ENCODE measurements around the gene TXNIP. TPM values are rescaled to one million over a fixed set of nuclear protein-coding genes. Genes with fewer than 3 reads are reported as not detected.

The TXNIP gene
- total RNA-seq, 1 experiment from 2014 or later, result 576 TPM

DNA sequence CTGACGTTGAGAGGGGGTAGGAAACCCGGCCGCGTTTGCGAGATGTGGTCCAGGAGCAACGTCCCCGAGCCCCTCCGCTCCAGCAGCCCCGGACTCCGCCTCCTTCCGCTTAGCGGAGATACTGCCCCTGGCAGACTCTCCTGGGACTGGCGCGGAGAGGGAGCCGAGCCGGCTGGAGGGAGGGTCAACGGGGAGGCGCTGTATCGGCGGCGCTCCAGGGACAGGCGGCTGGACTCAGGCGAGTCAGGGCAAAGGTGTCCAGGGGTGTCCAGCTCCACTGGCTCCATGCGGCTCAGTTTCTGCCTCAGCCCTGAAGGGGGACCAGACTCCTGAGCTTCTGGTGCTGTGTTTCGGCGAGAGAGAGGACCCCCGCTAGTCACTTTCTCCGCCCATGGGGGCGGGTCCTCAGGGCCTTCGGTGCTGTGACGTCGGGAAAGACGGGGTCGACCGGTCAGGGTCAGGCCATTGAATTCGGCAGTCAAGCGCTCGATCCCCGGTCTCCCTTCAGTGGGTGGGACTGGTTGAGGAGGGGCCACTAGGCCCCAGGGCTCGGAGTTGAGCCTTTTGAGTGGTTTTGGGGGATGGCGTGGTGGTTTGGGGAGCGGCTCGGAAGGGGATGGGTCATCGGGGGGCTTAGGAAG is 35.8 kb downstream of the TXNIP start:
- no peak for DNase-seq (ENCODE audit: unreplicated experiment)
- POLR2A ChIA-PET, result interaction anchor here (0.6 to 0.7 kb wide), 2 partner anchors 29 to 103 kb away, joined by 3 read pairs; no protein-coding TSS in a partner anchor
- intact Hi-C loops (cut with micrococcal nuclease), result loop anchor here (5.0 kb wide), 1 partner anchor 53 kb away; no protein-coding TSS in a partner anchor
- Mint-ChIP-seq H3K9me3 (ENCODE audit: unreplicated experiment) (no peaks in the 10 kb centered on the region), H3K4me3 (ENCODE audit: unreplicated experiment) (peak overlapping the region; percentile 52), H3K36me3 (ENCODE audit: insufficient read depth, unreplicated experiment) (peaks cover 5% of the 10 kb centered on the region), H3K27me3 (ENCODE audit: insufficient read depth, unreplicated experiment) (no peaks in the 10 kb centered on the region), H3K27ac (ENCODE audit: low read depth, unreplicated experiment) (no peak overlapping the region), H3K4me1 (ENCODE audit: insufficient read depth, unreplicated experiment) (peaks cover 72% of the 10 kb centered on the region)
- TF ChIP-seq, protein P1, sequence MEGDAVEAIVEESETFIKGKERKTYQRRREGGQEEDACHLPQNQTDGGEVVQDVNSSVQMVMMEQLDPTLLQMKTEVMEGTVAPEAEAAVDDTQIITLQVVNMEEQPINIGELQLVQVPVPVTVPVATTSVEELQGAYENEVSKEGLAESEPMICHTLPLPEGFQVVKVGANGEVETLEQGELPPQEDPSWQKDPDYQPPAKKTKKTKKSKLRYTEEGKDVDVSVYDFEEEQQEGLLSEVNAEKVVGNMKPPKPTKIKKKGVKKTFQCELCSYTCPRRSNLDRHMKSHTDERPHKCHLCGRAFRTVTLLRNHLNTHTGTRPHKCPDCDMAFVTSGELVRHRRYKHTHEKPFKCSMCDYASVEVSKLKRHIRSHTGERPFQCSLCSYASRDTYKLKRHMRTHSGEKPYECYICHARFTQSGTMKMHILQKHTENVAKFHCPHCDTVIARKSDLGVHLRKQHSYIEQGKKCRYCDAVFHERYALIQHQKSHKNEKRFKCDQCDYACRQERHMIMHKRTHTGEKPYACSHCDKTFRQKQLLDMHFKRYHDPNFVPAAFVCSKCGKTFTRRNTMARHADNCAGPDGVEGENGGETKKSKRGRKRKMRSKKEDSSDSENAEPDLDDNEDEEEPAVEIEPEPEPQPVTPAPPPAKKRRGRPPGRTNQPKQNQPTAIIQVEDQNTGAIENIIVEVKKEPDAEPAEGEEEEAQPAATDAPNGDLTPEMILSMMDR (IDR thresholded peaks at IDR 0.05; ENCODE audit: unreplicated experiment), result no peak
- no TSS peak for BruUV-seq (replicated peaks)
- CTCF ChIA-PET, result interaction anchor here (0.6 to 1.1 kb wide), 2 partner anchors 68 to 115 kb away, joined by 3 read pairs; no protein-coding TSS in a partner anchor

DNA sequence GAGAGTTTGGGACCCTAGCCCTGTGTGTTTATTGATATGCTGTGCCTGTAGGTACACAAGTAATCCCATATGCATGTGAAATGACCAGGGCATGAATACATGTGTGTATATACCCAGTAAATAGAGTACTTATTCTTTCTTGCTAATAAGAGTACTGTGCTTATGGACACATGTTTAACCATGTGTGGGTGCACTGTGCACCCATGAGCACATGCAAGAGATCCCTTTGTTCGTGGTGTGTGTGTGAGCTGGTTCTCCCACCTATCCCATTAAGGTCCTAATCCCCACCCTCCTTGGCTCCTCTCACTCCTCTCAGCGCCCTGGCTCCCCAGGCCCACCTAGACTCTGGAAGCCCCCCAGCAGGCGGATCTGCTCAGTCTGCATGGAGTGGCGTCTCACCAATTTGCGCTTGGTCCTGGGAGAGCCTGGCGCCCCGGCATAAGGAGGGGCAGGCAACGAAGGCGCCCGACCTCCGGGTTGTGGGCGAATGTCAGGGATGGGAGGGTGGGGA is 36.4 kb downstream of the TXNIP start:
- ChIA-PET POLR2A (interaction anchor here (0.7 kb wide), 2 partner anchors 28 to 182 kb away, joined by 3 read pairs; no protein-coding TSS in a partner anchor), CTCF (interaction anchor here (0.6 to 3.8 kb wide), 4 partner anchors 18 to 114 kb away, joined by 3 to 32 read pairs (median 15); no protein-coding TSS in a partner anchor)
- Mint-ChIP-seq H3K27ac (ENCODE audit: low read depth, unreplicated experiment) (peak overlapping the region; percentile 5), H3K36me3 (ENCODE audit: insufficient read depth, unreplicated experiment) (peaks cover 5% of the 10 kb centered on the region), H3K9me3 (ENCODE audit: unreplicated experiment) (no peaks in the 10 kb centered on the region), H3K4me3 (ENCODE audit: unreplicated experiment) (no peak overlapping the region), H3K4me1 (ENCODE audit: insufficient read depth, unreplicated experiment) (peaks cover 74% of the 10 kb centered on the region), H3K27me3 (ENCODE audit: insufficient read depth, unreplicated experiment) (no peaks in the 10 kb centered on the region)
- BruUV-seq (replicated peaks), result no TSS peak
- DNase-seq (ENCODE audit: unreplicated experiment), result no peak
- intact Hi-C loops (cut with micrococcal nuclease), result loop anchor here (5.0 kb wide), 1 partner anchor 53 kb away; no protein-coding TSS in a partner anchor
- TF ChIP-seq, protein P1 (IDR thresholded peaks at IDR 0.05; ENCODE audit: unreplicated experiment), result no peak

DNA sequence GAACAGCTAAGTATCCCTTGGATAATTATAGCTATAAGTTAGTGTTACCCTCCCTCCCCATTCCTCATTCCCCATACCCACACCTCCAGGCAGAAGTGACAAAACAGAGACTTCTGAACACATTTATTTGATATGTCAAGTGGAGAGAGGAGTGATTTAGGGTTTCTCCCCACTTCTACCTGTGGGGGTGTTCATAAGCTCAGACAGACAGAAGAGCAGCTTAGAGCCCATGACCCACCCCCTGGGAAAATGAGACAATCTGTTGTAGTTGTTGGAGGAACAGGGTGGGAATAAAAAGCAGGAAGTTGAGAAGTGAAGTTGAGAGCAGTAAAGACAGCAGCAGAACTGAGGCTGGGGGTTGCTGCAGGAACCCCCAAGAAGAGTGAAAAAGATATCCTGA is 37.0 kb downstream of the TXNIP start:
- peaks cover 78% of the 10 kb centered on the region for H3K4me1 Mint-ChIP-seq (ENCODE audit: insufficient read depth, unreplicated experiment)
- intact Hi-C loops (cut with micrococcal nuclease), result no loop called here
- no peaks in the 10 kb centered on the region for H3K9me3 Mint-ChIP-seq (ENCODE audit: unreplicated experiment)
- TF ChIP-seq, protein P1 (IDR thresholded peaks at IDR 0.05; ENCODE audit: unreplicated experiment), result no peak
- DNase-seq (ENCODE audit: unreplicated experiment), result no peak
- peaks cover 5% of the 10 kb centered on the region for H3K36me3 Mint-ChIP-seq (ENCODE audit: insufficient read depth, unreplicated experiment)
- CTCF ChIA-PET, result interaction anchor here (1.8 to 3.8 kb wide), 5 partner anchors 19 to 100 kb away, joined by 7 to 32 read pairs (median 16); partner anchors contain the start of genes ITGA10, PIAS3 and RBM8A
- no TSS peak for BruUV-seq (replicated peaks)
- no peak overlapping the region for H3K4me3 Mint-ChIP-seq (ENCODE audit: unreplicated experiment)
- H3K27ac Mint-ChIP-seq (ENCODE audit: low read depth, unreplicated experiment), result peak overlapping the region; percentile 5
- no peaks in the 10 kb centered on the region for H3K27me3 Mint-ChIP-seq (ENCODE audit: insufficient read depth, unreplicated experiment)
- POLR2A ChIA-PET, result interaction anchor here (0.7 to 7.0 kb wide), 6 partner anchors 14 to 181 kb away, joined by 3 to 136 read pairs (median 41); partner anchors contain the start of genes RBM8A and TXNIP

DNA sequence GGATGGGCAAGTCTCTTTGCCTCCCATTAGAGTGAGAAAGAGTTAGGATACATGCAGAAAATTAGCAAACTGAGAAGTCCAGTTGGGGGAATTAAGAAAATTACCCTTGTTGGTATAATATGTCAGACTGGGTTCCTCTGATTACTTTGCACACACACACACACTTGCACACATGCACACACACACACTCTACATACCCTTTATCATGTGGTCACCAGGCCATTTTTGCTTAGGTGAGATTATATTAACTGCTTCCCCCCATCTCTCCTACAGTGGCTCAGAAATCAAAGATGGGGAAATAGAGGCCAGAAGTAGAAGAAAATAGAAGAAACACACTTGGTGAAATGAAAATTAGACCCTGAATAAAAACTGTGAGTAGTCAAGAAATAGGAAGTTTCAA is 37.6 kb downstream of the TXNIP start:
- no TSS peak for BruUV-seq (replicated peaks)
- ChIA-PET CTCF (interaction anchor here (0.9 to 3.8 kb wide), 9 partner anchors 11 to 100 kb away, joined by 3 to 32 read pairs (median 9); partner anchors contain the start of genes ITGA10, PEX11B, PIAS3 and RBM8A), POLR2A (interaction anchor here (0.9 to 7.0 kb wide), 20 partner anchors 7 to 134 kb away, joined by 3 to 136 read pairs (median 21); partner anchors contain the start of genes ANKRD34A, ANKRD35, ITGA10 and PEX11B)
- Mint-ChIP-seq H3K27ac (ENCODE audit: low read depth, unreplicated experiment) (no peak overlapping the region), H3K4me3 (ENCODE audit: unreplicated experiment) (no peak overlapping the region), H3K9me3 (ENCODE audit: unreplicated experiment) (no peaks in the 10 kb centered on the region), H3K27me3 (ENCODE audit: insufficient read depth, unreplicated experiment) (no peaks in the 10 kb centered on the region), H3K36me3 (ENCODE audit: insufficient read depth, unreplicated experiment) (peaks cover 5% of the 10 kb centered on the region), H3K4me1 (ENCODE audit: insufficient read depth, unreplicated experiment) (peaks cover 75% of the 10 kb centered on the region)
- no peak for DNase-seq (ENCODE audit: unreplicated experiment)
- intact Hi-C loops (cut with micrococcal nuclease), result loop anchor here (1.0 kb wide), 1 partner anchor 67 kb away; no protein-coding TSS in a partner anchor
- TF ChIP-seq, protein P1 (IDR thresholded peaks at IDR 0.05; ENCODE audit: unreplicated experiment), result no peak

All from MCF 10A (cell line).